GM13977 (cell line): ENCODE measurements around the gene CYP26A1.
A peak's percentile ranks its signal among the peaks of the same experiment; 100 is the strongest.

Source experiments
- DNase-seq: peaks from one replicate; pipeline ENCODE4 v3.0.0; 2012; ENCODE audit warnings: low spot score
- in situ Hi-C: fragments of 300-500 bp; cut with MboI; formaldehyde crosslinking; loops from one replicate; pipeline ENCODE4 v1.12.0; 2022; ENCODE audit warnings: low sequenced_read_pairs, low pct_unique_long_range_greater_than_20kb, mixed read lengths, inconsistent platforms; ENCODE audit not compliant: unreplicated experiment
- TF ChIP-seq, protein P1 (sequence below): IDR thresholded peaks from 2 replicates; pipeline ENCODE4 v1.5.1; 2012; ENCODE audit warnings: mild to moderate bottlenecking, control low read depth; ENCODE audit not compliant: insufficient read depth; ENCODE audit errors: extremely low read depth, missing control alignments

CYP26A1 gene

DNA sequence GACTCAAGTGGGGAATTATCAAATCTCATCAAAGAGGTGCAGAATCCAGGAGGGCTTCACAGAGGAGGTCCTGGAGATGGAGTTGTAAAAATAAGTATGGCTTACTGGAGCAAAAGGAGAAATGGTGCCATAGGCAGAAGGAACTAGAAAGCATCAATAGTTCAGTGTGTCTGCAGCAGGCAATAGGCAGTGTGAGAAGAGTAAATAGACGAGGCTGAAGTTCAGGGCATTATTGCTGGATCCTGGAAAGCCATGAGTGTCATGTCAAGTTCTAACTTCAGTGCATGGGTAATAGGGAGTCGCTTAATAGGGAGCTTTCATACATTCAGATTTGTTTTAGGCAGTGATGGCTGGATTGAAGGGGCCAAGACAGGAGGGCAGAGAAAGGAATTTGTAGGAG, 39.3 kb downstream of the CYP26A1 start:
- in situ Hi-C loops: no loop called here
- DNase-seq: no peak
- TF ChIP-seq, protein P1, sequence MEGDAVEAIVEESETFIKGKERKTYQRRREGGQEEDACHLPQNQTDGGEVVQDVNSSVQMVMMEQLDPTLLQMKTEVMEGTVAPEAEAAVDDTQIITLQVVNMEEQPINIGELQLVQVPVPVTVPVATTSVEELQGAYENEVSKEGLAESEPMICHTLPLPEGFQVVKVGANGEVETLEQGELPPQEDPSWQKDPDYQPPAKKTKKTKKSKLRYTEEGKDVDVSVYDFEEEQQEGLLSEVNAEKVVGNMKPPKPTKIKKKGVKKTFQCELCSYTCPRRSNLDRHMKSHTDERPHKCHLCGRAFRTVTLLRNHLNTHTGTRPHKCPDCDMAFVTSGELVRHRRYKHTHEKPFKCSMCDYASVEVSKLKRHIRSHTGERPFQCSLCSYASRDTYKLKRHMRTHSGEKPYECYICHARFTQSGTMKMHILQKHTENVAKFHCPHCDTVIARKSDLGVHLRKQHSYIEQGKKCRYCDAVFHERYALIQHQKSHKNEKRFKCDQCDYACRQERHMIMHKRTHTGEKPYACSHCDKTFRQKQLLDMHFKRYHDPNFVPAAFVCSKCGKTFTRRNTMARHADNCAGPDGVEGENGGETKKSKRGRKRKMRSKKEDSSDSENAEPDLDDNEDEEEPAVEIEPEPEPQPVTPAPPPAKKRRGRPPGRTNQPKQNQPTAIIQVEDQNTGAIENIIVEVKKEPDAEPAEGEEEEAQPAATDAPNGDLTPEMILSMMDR: no peak

- peak; percentile 70 for DNase-seq
- in situ Hi-C loops: no loop called here
- TF ChIP-seq, protein P1: peak; percentile 79
Observed at GRCh38 chr10:93115661-93116383, 42.1 kb downstream of the CYP26A1 start.

- TF ChIP-seq, protein P1: no peak
- in situ Hi-C loops: no loop called here
- no peak for DNase-seq
Observed at GRCh38 chr10:93121311-93121710, 47.6 kb downstream of the CYP26A1 start.

DNA sequence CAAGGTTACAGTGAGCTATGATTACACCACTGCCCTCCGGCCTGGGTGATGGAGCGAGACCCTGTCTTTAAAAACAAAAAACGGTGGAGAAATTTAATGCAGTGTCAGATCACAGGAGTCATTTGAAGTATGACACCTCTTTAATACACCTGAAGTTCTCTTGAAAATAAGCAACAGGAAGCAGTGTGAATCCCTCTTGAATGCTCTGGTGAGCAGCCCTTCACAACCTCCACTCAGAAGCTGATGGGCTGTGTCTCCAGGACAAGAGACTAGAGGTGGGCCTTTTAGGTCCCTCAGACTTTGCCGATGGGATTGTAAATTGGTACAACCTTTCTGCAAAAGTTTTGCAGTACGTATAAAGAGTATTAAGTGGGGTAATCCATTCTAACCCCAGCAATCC, 50.1 kb downstream of the CYP26A1 start:
- in situ Hi-C loops: no loop called here
- TF ChIP-seq, protein P1: no peak
- DNase-seq: no peak

DNA sequence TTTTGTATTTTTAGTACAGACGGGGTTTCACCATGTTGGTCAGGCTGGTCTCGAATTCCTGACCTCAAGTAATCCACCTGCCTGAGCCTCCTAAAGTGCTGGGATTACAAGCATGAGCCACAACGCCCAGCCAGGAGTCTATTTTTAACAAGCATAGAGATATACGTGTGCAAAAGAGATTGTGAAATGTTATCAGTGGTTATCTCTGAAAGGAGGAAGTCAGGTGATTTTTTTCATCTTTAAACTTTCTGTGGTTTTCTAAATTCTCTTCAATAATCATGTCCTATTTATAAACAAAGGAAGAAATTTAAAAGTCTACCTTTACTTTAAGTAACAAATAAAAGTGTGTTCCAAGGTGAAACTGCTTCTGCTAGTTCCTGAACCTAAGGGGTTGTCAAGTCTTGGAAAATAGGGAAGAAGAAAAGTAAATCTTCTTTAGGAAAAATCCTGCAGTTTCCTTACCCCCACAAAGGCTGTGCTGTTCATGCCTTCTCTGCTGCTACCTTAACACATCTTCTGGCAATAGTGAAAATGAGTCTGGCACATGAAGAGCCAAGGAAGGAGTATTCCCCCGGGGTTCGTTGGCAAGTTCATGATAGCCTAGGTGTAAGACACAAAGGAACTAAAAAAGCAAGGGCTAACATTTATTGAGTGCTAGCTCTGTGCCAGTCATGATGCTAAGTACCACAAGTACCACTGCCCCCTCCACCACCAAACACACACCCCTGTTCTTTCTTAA, 51.1 kb downstream of the CYP26A1 start:
- in situ Hi-C loops: no loop called here
- TF ChIP-seq, protein P1: no peak
- no peak for DNase-seq

DNA sequence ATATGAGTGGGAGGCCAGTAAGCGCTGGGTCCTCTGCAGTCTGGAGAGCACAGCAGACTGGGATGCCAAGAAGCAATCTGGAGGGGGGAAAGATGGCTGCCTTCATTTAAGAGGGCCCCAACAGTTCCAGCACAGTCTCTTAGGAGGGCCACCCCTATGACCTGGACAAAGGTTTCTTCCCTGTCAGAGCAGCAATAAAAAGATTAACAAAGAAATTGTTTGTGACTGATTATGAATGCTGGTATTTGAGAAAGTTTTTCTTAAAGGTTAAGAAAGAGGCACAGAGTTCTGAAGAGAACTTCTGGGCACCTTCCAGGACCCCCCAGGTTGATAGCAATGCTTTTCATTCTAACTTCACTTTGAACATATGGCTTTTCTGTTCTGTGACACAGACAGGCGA, 52.3 kb downstream of the CYP26A1 start:
- no peak for DNase-seq
- in situ Hi-C loops: no loop called here
- TF ChIP-seq, protein P1: no peak
